NB4 (cell line): Measurements from ENCODE around the gene N4BP2L2.

Source experiments
- DNase-seq: peaks from one replicate; pipeline ENCODE4 v3.0.0; 2010; ENCODE audit warnings: low read depth
- H3K4me3 ChIP-seq: one replicate; pipeline ENCODE4 v1.5.1; 2011; ENCODE audit warnings: mild to moderate bottlenecking, low read depth, low read length, moderate library complexity
- MYC ChIP-seq: IDR thresholded peaks from 2 replicates; pipeline ENCODE4 v1.6.1; 2011; ENCODE audit warnings: low read depth, low read length
- POLR2A ChIP-seq: IDR thresholded peaks from 2 replicates; pipeline ENCODE4 v1.6.1; 2011; ENCODE audit warnings: mild to moderate bottlenecking; ENCODE audit not compliant: insufficient read length; ENCODE audit errors: extremely low read depth
- TF ChIP-seq, protein P1 (sequence below): IDR thresholded peaks from 2 replicates; pipeline ENCODE4 v1.6.1; 2011; ENCODE audit warnings: low read depth, low read length
- TF ChIP-seq, protein P2 (sequence below): IDR thresholded peaks from one replicate; pipeline ENCODE4 v1.5.1; 2012; ENCODE audit warnings: low read depth, low read length

N4BP2L2 gene

DNA sequence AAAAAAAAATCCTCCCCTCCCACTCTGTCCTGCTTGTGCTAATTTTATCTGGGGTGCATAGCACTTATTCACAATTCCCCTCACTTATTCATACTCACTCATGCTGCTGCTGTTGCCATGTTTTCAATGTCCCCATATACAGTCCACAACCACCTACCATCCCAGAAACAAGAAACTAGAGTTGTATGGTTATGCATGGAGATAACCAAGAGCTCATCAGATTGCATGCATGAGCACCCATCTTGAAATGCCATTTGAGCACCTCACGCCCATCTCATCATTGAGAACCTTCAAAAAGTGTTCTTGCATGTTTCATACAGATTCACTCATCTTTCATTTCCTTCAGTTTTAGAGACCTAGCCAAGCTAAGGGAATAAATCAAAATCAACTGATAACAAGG, 15.1 kb upstream of the N4BP2L2 start:
- no peak for DNase-seq
- TF ChIP-seq, protein P1, sequence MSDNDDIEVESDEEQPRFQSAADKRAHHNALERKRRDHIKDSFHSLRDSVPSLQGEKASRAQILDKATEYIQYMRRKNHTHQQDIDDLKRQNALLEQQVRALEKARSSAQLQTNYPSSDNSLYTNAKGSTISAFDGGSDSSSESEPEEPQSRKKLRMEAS = no peak
- TF ChIP-seq POLR2A (no peak), MYC (no peak)
- TF ChIP-seq, protein P2, sequence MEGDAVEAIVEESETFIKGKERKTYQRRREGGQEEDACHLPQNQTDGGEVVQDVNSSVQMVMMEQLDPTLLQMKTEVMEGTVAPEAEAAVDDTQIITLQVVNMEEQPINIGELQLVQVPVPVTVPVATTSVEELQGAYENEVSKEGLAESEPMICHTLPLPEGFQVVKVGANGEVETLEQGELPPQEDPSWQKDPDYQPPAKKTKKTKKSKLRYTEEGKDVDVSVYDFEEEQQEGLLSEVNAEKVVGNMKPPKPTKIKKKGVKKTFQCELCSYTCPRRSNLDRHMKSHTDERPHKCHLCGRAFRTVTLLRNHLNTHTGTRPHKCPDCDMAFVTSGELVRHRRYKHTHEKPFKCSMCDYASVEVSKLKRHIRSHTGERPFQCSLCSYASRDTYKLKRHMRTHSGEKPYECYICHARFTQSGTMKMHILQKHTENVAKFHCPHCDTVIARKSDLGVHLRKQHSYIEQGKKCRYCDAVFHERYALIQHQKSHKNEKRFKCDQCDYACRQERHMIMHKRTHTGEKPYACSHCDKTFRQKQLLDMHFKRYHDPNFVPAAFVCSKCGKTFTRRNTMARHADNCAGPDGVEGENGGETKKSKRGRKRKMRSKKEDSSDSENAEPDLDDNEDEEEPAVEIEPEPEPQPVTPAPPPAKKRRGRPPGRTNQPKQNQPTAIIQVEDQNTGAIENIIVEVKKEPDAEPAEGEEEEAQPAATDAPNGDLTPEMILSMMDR = no peak
- H3K4me3 ChIP-seq = no peak overlapping the region

DNA sequence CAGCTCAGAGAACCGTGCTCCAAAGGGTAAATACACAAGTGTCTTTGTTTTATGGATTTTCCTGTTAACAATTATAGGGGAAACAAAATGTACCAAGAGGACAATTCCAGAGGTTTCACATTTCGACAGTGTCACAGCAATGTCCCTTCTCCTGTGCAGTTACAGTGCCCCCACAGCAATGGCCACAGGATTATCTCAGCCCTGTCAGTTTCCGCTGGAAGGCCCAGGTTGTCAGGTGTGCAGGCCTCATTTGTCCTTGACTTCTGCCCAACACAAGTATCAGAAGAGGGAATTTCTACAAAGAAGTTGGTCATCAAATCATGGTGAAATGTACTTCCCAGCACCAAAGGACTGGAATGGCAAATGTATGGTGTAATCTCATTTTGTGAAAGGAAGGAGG, 11.2 kb upstream of the N4BP2L2 start:
- no peak for DNase-seq
- TF ChIP-seq, protein P1 = no peak
- no peak overlapping the region for H3K4me3 ChIP-seq

DNA sequence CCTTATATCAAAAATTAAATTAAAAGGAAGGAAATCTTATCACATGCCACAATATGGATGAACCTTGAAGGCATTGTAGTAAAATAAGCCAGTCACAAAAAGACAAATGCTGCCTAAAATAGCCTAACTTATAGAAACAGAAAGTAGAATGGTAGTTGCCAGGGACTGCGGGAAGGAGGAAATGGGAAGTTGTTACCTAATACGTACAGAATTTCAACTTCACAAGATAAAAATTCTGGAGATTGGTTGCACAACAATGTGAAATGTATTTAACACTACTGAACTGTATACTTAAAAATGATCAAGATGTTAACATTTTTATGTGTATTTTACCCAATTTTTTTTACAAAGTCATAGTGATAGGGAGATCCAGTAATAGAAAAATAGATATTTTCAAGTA, 10.2 kb upstream of the N4BP2L2 start:
- H3K4me3 ChIP-seq = no peak overlapping the region
- DNase-seq = peak; percentile 77
- TF ChIP-seq, protein P1 = no peak
- TF ChIP-seq POLR2A (no peak), MYC (no peak)
- TF ChIP-seq, protein P2 = no peak

DNA sequence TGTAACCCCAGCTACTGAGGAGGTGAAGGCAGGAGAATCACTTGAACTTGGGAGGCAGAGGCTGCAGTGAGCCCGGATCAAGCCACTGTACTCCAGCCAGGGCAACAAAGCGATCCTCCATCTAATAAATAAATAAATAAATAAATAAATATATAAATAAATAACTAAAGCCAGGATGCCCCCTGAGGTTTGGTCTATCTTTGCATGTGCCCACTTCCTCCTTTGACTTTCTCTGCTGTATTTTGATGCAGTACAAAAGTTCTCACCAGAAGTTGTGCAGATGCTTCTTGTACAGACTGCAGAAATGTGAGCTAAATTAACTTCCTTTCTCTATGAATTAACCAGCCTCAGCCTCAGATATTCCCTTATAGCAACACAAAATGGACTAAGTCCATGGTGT, 6.5 kb upstream of the N4BP2L2 start:
- TF ChIP-seq, protein P2 = no peak
- TF ChIP-seq, protein P1 = no peak
- TF ChIP-seq POLR2A (no peak), MYC (no peak)
- DNase-seq = peak; percentile 25
- no peak overlapping the region for H3K4me3 ChIP-seq

DNA sequence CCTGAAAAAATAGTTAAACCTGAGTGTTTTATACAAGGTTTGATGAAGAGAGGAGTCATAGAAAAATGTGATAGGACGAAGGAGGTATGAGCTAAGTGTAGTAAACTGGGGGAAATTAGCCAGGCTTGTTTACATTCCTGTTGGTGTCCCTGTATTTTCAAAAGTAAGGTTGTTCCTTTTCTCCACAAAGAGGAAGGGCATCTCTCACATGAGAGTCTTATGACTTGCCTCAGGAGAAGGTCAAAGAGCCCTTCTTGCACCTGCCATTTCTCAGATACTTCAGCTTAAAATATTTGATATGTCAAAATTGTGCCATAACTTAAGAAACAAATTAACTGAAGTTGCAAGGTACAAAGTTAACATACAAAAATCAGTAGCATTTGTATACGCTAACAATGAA, 3.6 kb upstream of the N4BP2L2 start:
- no peak overlapping the region for H3K4me3 ChIP-seq
- no peak for DNase-seq
- TF ChIP-seq, protein P2 = no peak
- TF ChIP-seq, protein P1 = no peak

DNA sequence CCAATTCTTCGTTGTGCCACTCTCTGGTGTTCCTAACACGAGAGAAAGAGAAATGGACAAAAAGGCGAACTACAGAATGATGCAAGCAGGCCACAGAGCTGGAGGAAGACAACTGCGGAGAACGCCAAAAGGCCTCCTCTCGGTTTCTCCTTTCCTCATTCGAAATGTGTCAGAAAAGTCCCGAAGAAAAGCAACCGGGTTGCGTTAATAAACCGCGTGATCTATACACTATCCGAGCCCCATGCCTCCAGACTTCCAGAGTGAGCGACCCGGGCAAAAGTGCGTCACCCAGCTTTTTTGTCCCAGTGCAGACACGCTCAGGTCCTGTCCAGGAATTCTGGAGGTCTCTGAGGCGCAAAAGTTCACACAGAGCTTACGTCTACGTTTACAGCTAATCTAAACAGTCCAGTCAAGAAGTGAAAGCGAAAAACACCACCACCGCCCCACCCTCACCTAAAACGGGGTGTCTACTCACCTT, 413 bp downstream of the N4BP2L2 start:
- TF ChIP-seq MYC = no peak; the same call in 1 of the 2 replicates
- TF ChIP-seq, protein P1 = no peak
- no peak for TF ChIP-seq POLR2A
- TF ChIP-seq, protein P2 = no peak
- H3K4me3 ChIP-seq = peak overlapping the region; percentile 97
- DNase-seq = no peak
